Vagina (tissue), 2 donors: ENCODE measurements around the gene KCTD21. TPM values are rescaled to one million over a fixed set of nuclear protein-coding genes. Genes with fewer than 3 reads are reported as not detected.
A peak's percentile ranks its signal among the peaks of the same experiment; 100 is the strongest.

Experiments used
- DNase-seq, 2 donors: peaks; one replicate each; pipeline ENCODE4 v3.0.0-alpha.2; 2017; ENCODE audit errors: extremely low spot score in 2 of 2
- H3K27ac ChIP-seq: fragments of 200-600 bp; sonication (generic); one replicate; pipeline ENCODE4 v1.5.1; 2019
- H3K27me3 ChIP-seq: fragments of 200-600 bp; sonication (generic); one replicate; pipeline ENCODE4 v1.5.1; 2019
- H3K36me3 ChIP-seq, 2 donors: fragments of 200-600 bp; sonication (generic); one replicate each; pipeline ENCODE4 v1.5.1; 2017 to 2019
- H3K4me1 ChIP-seq: fragments of 200-600 bp; sonication (generic); one replicate; pipeline ENCODE4 v1.5.1; 2019
- H3K4me3 ChIP-seq, 2 donors: fragments of 200-600 bp; sonication (generic); 1 replicate in 1 of 2; 2 replicates in 1 of 2; pipeline ENCODE4 v1.5.1; 2016 to 2019
- H3K9me3 ChIP-seq: fragments of 200-600 bp; sonication (generic); one replicate; pipeline ENCODE4 v1.5.1; 2019
- CTCF ChIP-seq, 3 experiments: fragments of 450-650 bp in 2 of 3; fragments of 200-600 bp in 1 of 3; sonication (generic) in 1 of 3; IDR thresholded peaks; one replicate each; pipeline ENCODE4 v1.5.1; 2017 to 2019; ENCODE audit warnings: antibody characterized with exemption in 3 of 3, mild to moderate bottlenecking in 2 of 3, moderate library complexity in 2 of 3
- POLR2A ChIP-seq, 2 donors: fragments of 450-650 bp; IDR thresholded peaks; one replicate each; pipeline ENCODE4 v1.6.1; 2017; ENCODE audit warnings: antibody characterized with exemption in 2 of 2, mild to moderate bottlenecking in 2 of 2, moderate library complexity in 2 of 2
- POLR2AphosphoS5 ChIP-seq, 2 donors: sonication (generic); formaldehyde crosslinking; IDR thresholded peaks; one replicate each; pipeline ENCODE4 v1.9.0; 2017; ENCODE audit warnings: antibody characterized with exemption in 2 of 2, mild to moderate bottlenecking in 2 of 2, low read depth in 1 of 2; ENCODE audit not compliant: insufficient read depth in 1 of 2
- intact Hi-C: fragments of 100-400 bp; cut with DNase I; formaldehyde crosslinking; loops from one replicate; pipeline ENCODE4 v1.15.1; 2023
- total RNA-seq: library from RNA; depleted of rRNA; stranded (reverse); fragments of >200 nt; gene quantifications from one replicate; pipeline ENCODE4 v1.2.3, GENCODE V29; 2016

The KCTD21 gene
- total RNA-seq, 1 donor from 2014 or later: 8.6 TPM

DNA sequence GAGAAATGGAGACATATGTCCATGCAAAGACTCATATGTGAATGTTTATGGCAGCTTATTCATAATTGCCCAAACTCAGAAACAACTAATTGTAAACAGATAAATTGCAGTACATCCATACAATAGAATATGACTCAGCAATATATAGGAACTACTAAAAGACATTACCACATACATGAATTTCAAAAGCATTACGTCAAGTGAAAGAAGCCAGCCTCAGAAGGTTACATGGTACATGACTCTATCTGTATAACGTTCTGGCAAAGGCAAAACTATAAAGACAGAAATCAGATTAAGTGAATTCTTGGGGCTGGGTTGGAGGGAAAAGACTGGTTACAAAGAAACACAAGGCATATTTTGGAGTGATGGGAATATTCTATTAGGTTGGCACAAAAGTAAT is 7.2 kb downstream of the KCTD21 start:
- H3K27ac ChIP-seq: peak overlapping the region; percentile 7
- peaks cover 11% of the 10 kb centered on the region for H3K4me1 ChIP-seq
- no peaks in the 10 kb centered on the region for H3K27me3 ChIP-seq
- no peak overlapping the region for H3K4me3 ChIP-seq
- intact Hi-C loops: loop anchor here (10.0 kb wide), 1 partner anchor 116 kb away; the partner anchor contains the start of gene THRSP
- no peaks in the 10 kb centered on the region for H3K36me3 ChIP-seq
- no peaks in the 10 kb centered on the region for H3K9me3 ChIP-seq
- no peak for TF ChIP-seq CTCF (IDR thresholded peaks at IDR 0.05)
- no peak for TF ChIP-seq POLR2A (IDR thresholded peaks at IDR 0.05)
- TF ChIP-seq POLR2AphosphoS5 (IDR thresholded peaks at IDR 0.05; ENCODE audit: insufficient read depth in 1 of 2, low read depth in 1 of 2): peak in 1 of 2 donors; percentile 7
- DNase-seq: no peak

DNA sequence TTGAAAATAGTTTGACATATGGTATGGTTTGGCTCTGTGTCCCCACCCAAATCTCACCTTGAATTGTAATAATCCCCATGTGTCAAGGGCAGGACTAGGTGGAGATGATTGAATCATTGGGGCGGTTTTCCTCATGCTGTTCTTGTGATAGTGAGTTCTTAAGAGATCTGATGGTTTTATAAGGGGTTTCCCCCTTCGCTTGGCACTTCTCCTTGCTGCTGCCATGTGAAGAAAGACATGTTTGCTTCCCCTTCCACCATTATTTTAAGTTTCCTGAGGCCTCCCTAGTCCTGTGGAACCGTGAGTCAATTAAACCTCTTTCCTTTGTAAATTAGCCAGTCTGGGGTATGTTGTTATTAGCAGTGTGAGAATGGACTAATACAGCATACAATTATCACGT is 7.7 kb downstream of the KCTD21 start:
- Histone ChIP-seq H3K36me3 (no peaks in the 10 kb centered on the region), H3K9me3 (no peaks in the 10 kb centered on the region), H3K27me3 (no peaks in the 10 kb centered on the region), H3K4me1 (peaks cover 6% of the 10 kb centered on the region), H3K4me3 (no peak overlapping the region), H3K27ac (no peak overlapping the region)
- no peak for DNase-seq
- intact Hi-C loops: loop anchor here (10.0 kb wide), 1 partner anchor 116 kb away; the partner anchor contains the start of gene THRSP
- TF ChIP-seq POLR2A (IDR thresholded peaks at IDR 0.05) (no peak), POLR2AphosphoS5 (IDR thresholded peaks at IDR 0.05; ENCODE audit: insufficient read depth in 1 of 2, low read depth in 1 of 2) (no peak), CTCF (IDR thresholded peaks at IDR 0.05) (no peak)

GRCh38 chr11:78179459-78180071 is 8.9 kb downstream of the KCTD21 start:
- intact Hi-C loops: loop anchor here (10.0 kb wide), 1 partner anchor 115 kb away; the partner anchor contains the start of gene THRSP
- no peak overlapping the region for H3K27ac ChIP-seq
- H3K4me3 ChIP-seq: no peak overlapping the region
- no peaks in the 10 kb centered on the region for H3K9me3 ChIP-seq
- no peaks in the 10 kb centered on the region for H3K36me3 ChIP-seq
- no peak for DNase-seq
- no peaks in the 10 kb centered on the region for H3K4me1 ChIP-seq
- H3K27me3 ChIP-seq: no peaks in the 10 kb centered on the region
- TF ChIP-seq POLR2AphosphoS5 (IDR thresholded peaks at IDR 0.05; ENCODE audit: insufficient read depth in 1 of 2, low read depth in 1 of 2) (no peak), POLR2A (IDR thresholded peaks at IDR 0.05) (no peak), CTCF (IDR thresholded peaks at IDR 0.05) (no peak)

GRCh38 chr11:78177216-78177615 is 11.2 kb downstream of the KCTD21 start:
- intact Hi-C loops: no loop called here
- DNase-seq: no peak

More at GRCh38 chr11:78177216-78177615, 11.2 kb downstream of the KCTD21 start:
- H3K4me1 ChIP-seq: no peaks in the 10 kb centered on the region
- H3K4me3 ChIP-seq: no peak overlapping the region
- no peaks in the 10 kb centered on the region for H3K27me3 ChIP-seq
- H3K27ac ChIP-seq: no peak overlapping the region
- H3K9me3 ChIP-seq: no peaks in the 10 kb centered on the region
- TF ChIP-seq POLR2A (IDR thresholded peaks at IDR 0.05): no peak
- TF ChIP-seq CTCF (IDR thresholded peaks at IDR 0.05): no peak
- TF ChIP-seq POLR2AphosphoS5 (IDR thresholded peaks at IDR 0.05; ENCODE audit: insufficient read depth in 1 of 2, low read depth in 1 of 2): no peak
- peaks cover 0 to 10% of the 10 kb centered on the region in 2 donors for H3K36me3 ChIP-seq
